ENCODE results near the gene NUP210L. TPM values are rescaled to one million over a fixed set of nuclear protein-coding genes. Genes with fewer than 3 reads are reported as not detected.

Gene NUP210L
- total and polyA plus RNA-seq, 11 donors = 0.04 to 0.31 (median 0.05) TPM; not detected in 8

GRCh38 chr1:154193821-154194220, 38.9 kb upstream of the NUP210L start:
- 44 to 60% (median 54%) methylated on average over 8 of the region's 8 CpGs for WGBS, 4 donors
- ATAC-seq (peak in 1 of 4 donors; percentile 29), DNase-seq (no peak)
- peaks cover 0 to 20% (median 0%) of the 10 kb centered on the region in 12 donors for H3K4me1 ChIP-seq
- H3K27ac ChIP-seq = no peak overlapping the region
- intact Hi-C loops (cut with DNase I) = loop anchor here in 4 of 10 donors (10.0 kb wide), 2 partner anchors 131 to 141 kb away; partner anchors contain the start of genes AQP10 (in 1 of the 4) and ATP8B2 (in 1 of the 4)
- no peaks in the 10 kb centered on the region for H3K9me3 ChIP-seq
- no peaks in the 10 kb centered on the region for H3K36me3 ChIP-seq
- TF ChIP-seq POLR2A (IDR thresholded peaks at IDR 0.05) (no peak), CTCF (IDR thresholded peaks at IDR 0.05) (no peak)
- no peaks in the 10 kb centered on the region for H3K27me3 ChIP-seq
- no peak overlapping the region for H3K4me3 ChIP-seq

- ATAC-seq = no peak
- H3K27ac ChIP-seq = peak overlapping the region in 1 of 12 donors; percentile 29
- 32 to 41% (median 35%) methylated on average over 3 of the region's 3 CpGs for WGBS, 4 donors
Observed at GRCh38 chr1:154192476-154192875, 37.6 kb upstream of the NUP210L start.

GRCh38 chr1:154191990-154192461, 37.2 kb upstream of the NUP210L start, which contains the start of gene TPM3:
Gene TPM3, minus strand, starts transcription at chr1:154192100. Its CDS starts 82 bp downstream, at chr1:154192018.
- TF ChIP-seq CTCF (IDR thresholded peaks at IDR 0.05) (no peak), POLR2A (IDR thresholded peaks at IDR 0.05) (no peak)
- Histone ChIP-seq H3K9me3 (no peaks in the 10 kb centered on the region), H3K36me3 (no peaks in the 10 kb centered on the region), H3K4me3 (peak within 1 kb of the TSS in 5 of 12 donors; percentile 4 to 28 (median 21)), H3K4me1 (peaks cover 0 to 20% (median 0%) of the 10 kb centered on the region in 12 donors), H3K27ac (peak within 1 kb of the TSS in 5 of 12 donors; percentile 2 to 43 (median 29)), H3K27me3 (no peaks in the 10 kb centered on the region)
- intact Hi-C loops (cut with DNase I) = loop anchor here in 4 of 10 donors (10.0 kb wide), 2 partner anchors 133 to 143 kb away; partner anchors contain the start of genes AQP10 (in 1 of the 4) and ATP8B2 (in 1 of the 4)
- DNase-seq (no peak), ATAC-seq (peak in 3 of 4 donors; percentile 51 to 55 (median 55))
- 13 to 31% (median 16%) methylated on average over 1 of the region's 1 CpG for WGBS, 4 donors

More at GRCh38 chr1:154192476-154192875, 37.6 kb upstream of the NUP210L start:
- Histone ChIP-seq H3K27me3 (no peaks in the 10 kb centered on the region), H3K4me3 (no peak overlapping the region), H3K4me1 (peaks cover 0 to 20% (median 0%) of the 10 kb centered on the region in 12 donors), H3K36me3 (no peaks in the 10 kb centered on the region), H3K9me3 (no peaks in the 10 kb centered on the region)
- TF ChIP-seq CTCF (IDR thresholded peaks at IDR 0.05) (no peak), POLR2A (IDR thresholded peaks at IDR 0.05) (no peak)
- no peak for DNase-seq
- intact Hi-C loops (cut with DNase I) = loop anchor here in 4 of 10 donors (10.0 kb wide), 2 partner anchors 132 to 142 kb away; partner anchors contain the start of genes AQP10 (in 1 of the 4) and ATP8B2 (in 1 of the 4)

- ATAC-seq (peak in 3 of 4 donors; percentile 38 to 51 (median 41)), DNase-seq (no peak)
- intact Hi-C loops (cut with DNase I) = loop anchor here in 4 of 10 donors (10.0 kb wide), 2 partner anchors 134 to 144 kb away; partner anchors contain the start of genes AQP10 (in 1 of the 4) and ATP8B2 (in 1 of the 4)
- 2 to 15% (median 9%) methylated on average over 1 of the region's 1 CpG for WGBS, 4 donors
- H3K36me3 ChIP-seq = no peaks in the 10 kb centered on the region
- H3K9me3 ChIP-seq = no peaks in the 10 kb centered on the region
- H3K27me3 ChIP-seq = no peaks in the 10 kb centered on the region
- no peak for TF ChIP-seq POLR2A (IDR thresholded peaks at IDR 0.05)
- no peak for TF ChIP-seq CTCF (IDR thresholded peaks at IDR 0.05)
- peaks cover 0 to 20% (median 0%) of the 10 kb centered on the region in 12 donors for H3K4me1 ChIP-seq
- no peak overlapping the region for H3K4me3 ChIP-seq
- H3K27ac ChIP-seq = peak overlapping the region in 2 of 12 donors; percentile 2 to 10
Observed at GRCh38 chr1:154190550-154190949, 35.7 kb upstream of the NUP210L start.

All from heart left ventricle (tissue), 16 donors.